Nephron (organoid): Measurements from ENCODE around the gene CHCHD6.

ENCODE experiments used
- H3K27ac Mint-ChIP-seq, 3 experiments: 2 replicates each; pipeline ENCODE4 v1.8.0; 2020; ENCODE audit warnings: mixed read lengths in 3 of 3, mild to moderate bottlenecking in 2 of 3, moderate library complexity in 1 of 3
- H3K27me3 Mint-ChIP-seq: 2 replicates; pipeline ENCODE4 v1.8.0; 2021; ENCODE audit warnings: low read depth, mild to moderate bottlenecking, moderate library complexity, mixed read lengths
- H3K36me3 Mint-ChIP-seq: 2 replicates; pipeline ENCODE4 v1.8.0; 2020; ENCODE audit warnings: low read depth, mixed read lengths
- H3K4me1 Mint-ChIP-seq: 2 replicates; pipeline ENCODE4 v1.8.0; 2020; ENCODE audit warnings: mixed read lengths
- H3K4me3 Mint-ChIP-seq, 3 experiments: 2 replicates each; pipeline ENCODE4 v1.8.0; 2020; ENCODE audit warnings: mild to moderate bottlenecking in 3 of 3, mixed read lengths in 3 of 3, moderate library complexity in 2 of 3
- H3K9me3 Mint-ChIP-seq: 2 replicates; pipeline ENCODE4 v1.8.0; 2020; ENCODE audit warnings: mixed read lengths
- CTCF ChIP-seq, 3 experiments: fragments of 200-600 bp; sonication (generic); IDR thresholded peaks; one replicate each; pipeline ENCODE4 v1.5.0; 2021; ENCODE audit warnings: antibody characterized with exemption in 3 of 3; ENCODE audit not compliant: unreplicated experiment in 3 of 3

CHCHD6 gene

DNA sequence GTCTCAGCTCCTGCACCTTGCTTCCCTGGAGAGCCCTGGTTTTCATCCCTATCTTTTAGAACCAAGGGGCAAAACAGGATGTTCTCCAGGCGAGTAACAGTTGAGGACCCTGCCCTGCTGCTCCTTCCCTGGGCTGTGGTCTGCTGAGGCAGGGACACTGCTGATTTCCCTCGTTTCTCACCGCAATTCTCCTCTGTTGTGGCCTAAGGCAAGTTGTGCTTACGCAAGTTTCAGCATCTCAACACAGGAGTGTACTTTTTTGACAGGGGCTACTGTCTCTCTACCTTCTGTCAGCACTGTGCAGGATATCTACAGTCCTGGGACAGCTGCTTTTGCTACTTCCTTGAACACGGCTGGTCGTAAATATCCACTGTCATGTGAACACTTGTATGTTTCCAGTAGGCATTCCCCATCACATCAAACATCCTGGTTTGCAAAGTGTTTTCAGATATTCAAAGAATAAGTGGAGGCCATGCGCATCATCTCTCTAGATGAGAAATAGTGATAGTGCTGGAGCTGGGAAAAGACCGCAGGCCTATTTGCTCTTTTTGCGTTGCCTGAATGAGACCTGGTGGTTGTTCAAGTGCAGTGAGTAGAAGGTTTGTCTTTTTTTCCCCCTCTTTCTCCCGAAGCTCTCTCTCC, 168.8 kb downstream of the CHCHD6 start:
- Mint-ChIP-seq H3K27ac (no peak overlapping the region), H3K4me1 (no peaks in the 10 kb centered on the region), H3K9me3 (no peaks in the 10 kb centered on the region), H3K27me3 (peaks cover 3% of the 10 kb centered on the region), H3K36me3 (no peaks in the 10 kb centered on the region), H3K4me3 (no peak overlapping the region)
- no peak for TF ChIP-seq CTCF (IDR thresholded peaks at IDR 0.05; ENCODE audit: unreplicated experiment in 3 of 3)

GRCh38 chr3:126873416-126873815, 169.4 kb downstream of the CHCHD6 start:
- no peak for TF ChIP-seq CTCF (IDR thresholded peaks at IDR 0.05; ENCODE audit: unreplicated experiment in 3 of 3)
- peaks cover 3% of the 10 kb centered on the region for H3K27me3 Mint-ChIP-seq
- no peaks in the 10 kb centered on the region for H3K36me3 Mint-ChIP-seq
- H3K4me1 Mint-ChIP-seq: no peaks in the 10 kb centered on the region
- no peak overlapping the region for H3K27ac Mint-ChIP-seq
- H3K4me3 Mint-ChIP-seq: no peak overlapping the region
- H3K9me3 Mint-ChIP-seq: no peaks in the 10 kb centered on the region

GRCh38 chr3:126878664-126879063, 174.6 kb downstream of the CHCHD6 start:
- no peak for TF ChIP-seq CTCF (IDR thresholded peaks at IDR 0.05; ENCODE audit: unreplicated experiment in 3 of 3)

GRCh38 chr3:126880901-126881300, 176.9 kb downstream of the CHCHD6 start:
- Mint-ChIP-seq H3K27me3 (peaks cover 3% of the 10 kb centered on the region), H3K4me1 (no peaks in the 10 kb centered on the region), H3K27ac (no peak overlapping the region), H3K36me3 (no peaks in the 10 kb centered on the region), H3K4me3 (no peak overlapping the region), H3K9me3 (no peaks in the 10 kb centered on the region)
- no peak for TF ChIP-seq CTCF (IDR thresholded peaks at IDR 0.05; ENCODE audit: unreplicated experiment in 3 of 3)

More at GRCh38 chr3:126878664-126879063, 174.6 kb downstream of the CHCHD6 start:
- H3K36me3 Mint-ChIP-seq: no peaks in the 10 kb centered on the region
- H3K27me3 Mint-ChIP-seq: peaks cover 3% of the 10 kb centered on the region
- no peaks in the 10 kb centered on the region for H3K4me1 Mint-ChIP-seq
- H3K27ac Mint-ChIP-seq: no peak overlapping the region
- H3K4me3 Mint-ChIP-seq: no peak overlapping the region
- H3K9me3 Mint-ChIP-seq: no peaks in the 10 kb centered on the region

DNA sequence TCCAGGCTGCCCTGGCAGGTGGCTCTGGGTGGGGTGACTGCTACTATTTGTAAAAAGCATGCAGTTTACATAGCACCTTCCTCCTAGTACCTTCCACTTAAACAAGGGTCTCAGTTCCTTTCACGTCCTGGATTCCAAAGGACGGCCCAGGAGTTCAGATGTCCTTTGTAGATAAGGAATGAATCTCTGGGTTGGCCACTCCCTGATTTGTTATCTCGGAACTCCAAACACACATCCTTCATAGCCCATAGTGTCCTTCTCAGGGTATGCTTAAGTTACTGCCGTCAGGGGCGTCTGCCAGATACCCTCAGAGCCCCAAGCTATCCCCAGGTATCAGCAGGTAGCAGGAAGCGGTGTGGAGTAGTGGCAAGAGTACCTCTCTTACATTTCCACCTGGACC, 177.8 kb downstream of the CHCHD6 start:
- Mint-ChIP-seq H3K4me1 (no peaks in the 10 kb centered on the region), H3K27ac (no peak overlapping the region)
- TF ChIP-seq CTCF (IDR thresholded peaks at IDR 0.05; ENCODE audit: unreplicated experiment in 3 of 3): no peak

DNA sequence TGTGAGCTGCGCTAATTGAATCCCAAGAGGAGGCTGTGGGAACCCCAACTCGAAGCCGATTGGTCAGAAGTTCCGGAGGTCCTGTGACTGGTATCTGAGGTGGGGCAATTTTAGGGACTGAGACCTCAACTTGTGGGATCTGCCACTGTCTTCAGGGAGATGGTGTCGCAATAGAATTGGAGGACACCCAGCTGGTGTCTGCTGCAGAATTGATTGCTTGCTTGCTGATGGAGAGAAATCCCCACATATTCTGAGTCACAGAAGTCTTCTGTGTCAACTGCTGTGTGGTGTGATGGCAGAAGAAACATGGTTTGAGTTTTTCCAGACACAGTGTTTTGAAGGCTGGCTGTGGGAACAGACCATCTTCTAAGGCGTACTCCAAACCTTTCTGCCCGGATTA, 179.2 kb downstream of the CHCHD6 start:
- no peaks in the 10 kb centered on the region for H3K27me3 Mint-ChIP-seq
- no peaks in the 10 kb centered on the region for H3K9me3 Mint-ChIP-seq
- no peak for TF ChIP-seq CTCF (IDR thresholded peaks at IDR 0.05; ENCODE audit: unreplicated experiment in 3 of 3)
- H3K27ac Mint-ChIP-seq: no peak overlapping the region
- no peaks in the 10 kb centered on the region for H3K36me3 Mint-ChIP-seq
- no peak overlapping the region for H3K4me3 Mint-ChIP-seq
- H3K4me1 Mint-ChIP-seq: no peaks in the 10 kb centered on the region

More for the DNA sequence above, 177.8 kb downstream of the CHCHD6 start:
- Mint-ChIP-seq H3K36me3 (no peaks in the 10 kb centered on the region), H3K27me3 (peaks cover under 1% of the 10 kb centered on the region), H3K4me3 (no peak overlapping the region), H3K9me3 (no peaks in the 10 kb centered on the region)
